ENCODE data around the gene KCNQ1OT1. TPM values are rescaled to one million over a fixed set of nuclear protein-coding genes. Genes with fewer than 3 reads are reported as not detected.

The KCNQ1OT1 gene
- total and polyA plus RNA-seq, 2 experiments from 2014 or later = 2.3 to 8.8 TPM

GRCh38 chr11:2685051-2685450, 14.7 kb downstream of the KCNQ1OT1 start:
- no peaks in the 10 kb centered on the region for H3K36me3 ChIP-seq
- H3K9me3 ChIP-seq (ENCODE audit: low read depth) = no peaks in the 10 kb centered on the region
- no peak overlapping the region for H3K27ac ChIP-seq
- TF ChIP-seq CTCF (IDR thresholded peaks at IDR 0.05; ENCODE audit: low read depth, low read length) = no peak
- H3K27me3 ChIP-seq = no peaks in the 10 kb centered on the region
- H3K4me1 ChIP-seq (ENCODE audit: low read depth) = peaks cover 21% of the 10 kb centered on the region
- no peak for DNase-seq (ENCODE audit: low read depth in 1 of 2, low spot score in 1 of 2)
- no peak overlapping the region for H3K4me3 ChIP-seq

- Histone ChIP-seq H3K27me3 (no peaks in the 10 kb centered on the region), H3K36me3 (no peaks in the 10 kb centered on the region), H3K4me1 (ENCODE audit: low read depth) (peaks cover 17% of the 10 kb centered on the region), H3K4me3 (no peak overlapping the region), H3K9me3 (ENCODE audit: low read depth) (no peaks in the 10 kb centered on the region), H3K27ac (no peak overlapping the region)
- no peak for DNase-seq (ENCODE audit: low read depth in 1 of 2, low spot score in 1 of 2)
- TF ChIP-seq CTCF (IDR thresholded peaks at IDR 0.05; ENCODE audit: low read depth, low read length) = no peak
Measured at GRCh38 chr11:2684581-2684980, 15.2 kb downstream of the KCNQ1OT1 start.

- Histone ChIP-seq H3K9me3 (ENCODE audit: low read depth) (no peaks in the 10 kb centered on the region), H3K36me3 (no peaks in the 10 kb centered on the region), H3K27ac (no peak overlapping the region), H3K4me1 (ENCODE audit: low read depth) (peaks cover 11% of the 10 kb centered on the region), H3K4me3 (no peak overlapping the region), H3K27me3 (no peaks in the 10 kb centered on the region)
- TF ChIP-seq CTCF (IDR thresholded peaks at IDR 0.05; ENCODE audit: low read depth, low read length) = no peak
- DNase-seq (ENCODE audit: low read depth in 1 of 2, low spot score in 1 of 2) = no peak
Measured at GRCh38 chr11:2683806-2684205, 16.0 kb downstream of the KCNQ1OT1 start.

GRCh38 chr11:2681408-2682145, 18.2 kb downstream of the KCNQ1OT1 start:
- no peak for DNase-seq (ENCODE audit: low read depth in 1 of 2, low spot score in 1 of 2)
- Histone ChIP-seq H3K27ac (no peak overlapping the region), H3K27me3 (no peaks in the 10 kb centered on the region), H3K9me3 (ENCODE audit: low read depth) (no peaks in the 10 kb centered on the region), H3K36me3 (no peaks in the 10 kb centered on the region), H3K4me1 (ENCODE audit: low read depth) (peaks cover 6% of the 10 kb centered on the region), H3K4me3 (no peak overlapping the region)
- no peak for TF ChIP-seq CTCF (IDR thresholded peaks at IDR 0.05; ENCODE audit: low read depth, low read length)

GRCh38 chr11:2679011-2679676, 20.6 kb downstream of the KCNQ1OT1 start:
- Histone ChIP-seq H3K9me3 (ENCODE audit: low read depth) (no peaks in the 10 kb centered on the region), H3K4me3 (no peak overlapping the region), H3K36me3 (no peaks in the 10 kb centered on the region), H3K4me1 (ENCODE audit: low read depth) (peaks cover 23% of the 10 kb centered on the region), H3K27ac (no peak overlapping the region), H3K27me3 (no peaks in the 10 kb centered on the region)
- TF ChIP-seq CTCF (IDR thresholded peaks at IDR 0.05; ENCODE audit: low read depth, low read length) = no peak
- no peak for DNase-seq (ENCODE audit: low read depth in 1 of 2, low spot score in 1 of 2)

All from cardiac muscle cell (in vitro differentiated cells and primary cell).